Body of pancreas (tissue), 4 donors: ENCODE measurements around the gene MORC2. TPM values are rescaled to one million over a fixed set of nuclear protein-coding genes. Genes with fewer than 3 reads are reported as not detected.

Source experiments
- ATAC-seq: fragments of 150-250 bp; one replicate; pipeline ENCODE4 v1.9.1; 2016
- DNase-seq, 4 donors: peaks; one replicate each; pipeline ENCODE4 v3.0.0-alpha.2; 2019
- H3K27ac ChIP-seq, 4 donors: fragments of 200-600 bp; sonication (generic); 1 replicate in 3 of 4; 2 replicates in 1 of 4; pipeline versions ENCODE4 v1.5.1 to v1.6.1; 2016 to 2019; ENCODE audit warnings: mild to moderate bottlenecking in 1 of 4, mixed read lengths in 1 of 4, moderate library complexity in 1 of 4
- H3K27me3 ChIP-seq, 2 donors: fragments of 200-600 bp; sonication (generic); one replicate each; pipeline ENCODE4 v1.6.0; 2016; ENCODE audit warnings: mild to moderate bottlenecking in 1 of 2
- H3K36me3 ChIP-seq, 2 donors: fragments of 200-600 bp; sonication (generic); replicated peaks in 1 of 2; 2 replicates each; pipeline ENCODE4 v1.5.1; 2016; ENCODE audit warnings: low read depth in 2 of 2; ENCODE audit not compliant: insufficient read depth in 1 of 2
- H3K4me1 ChIP-seq: fragments of 200-600 bp; sonication (generic); one replicate; pipeline ENCODE4 v1.6.0; 2016
- H3K4me3 ChIP-seq, 2 donors: fragments of 200-600 bp; sonication (generic); 1 replicate in 1 of 2; 2 replicates in 1 of 2; pipeline ENCODE4 v1.5.1; 2016 to 2019
- H3K9me3 ChIP-seq, 3 donors: fragments of 200-600 bp; sonication (generic); 1 replicate in 2 of 3; 2 replicates in 1 of 3; pipeline ENCODE4 v1.5.1; 2016
- CTCF ChIP-seq, 7 experiments: fragments of 450-650 bp in 4 of 7; fragments of 200-600 bp in 3 of 7; sonication (generic) in 3 of 7; IDR thresholded peaks; one replicate each; pipeline ENCODE4 v1.5.1; 2016 to 2019; ENCODE audit warnings: antibody characterized with exemption in 7 of 7
- POLR2A ChIP-seq, 3 donors: fragments of 450-650 bp; IDR thresholded peaks; one replicate each; pipeline ENCODE4 v1.6.1; 2016; ENCODE audit warnings: antibody characterized with exemption in 3 of 3, mild to moderate bottlenecking in 2 of 3
- WGBS, 2 donors: methylation state at CpG; one replicate each; pipeline ENCODE4 v1.1.5; 2017; 5-methylcytosine and 5-hydroxymethylcytosine counted together
- intact Hi-C: fragments of 100-400 bp; cut with DNase I; formaldehyde crosslinking; loops from one replicate; pipeline ENCODE4 v1.15.1; 2023
- total RNA-seq, 2 donors: library from RNA; depleted of rRNA; stranded (reverse); fragments of >200 nt; gene quantifications; one replicate each; pipeline ENCODE4 v1.1.0, GENCODE V29; 2016

Gene MORC2
- total RNA-seq, 2 donors from 2014 or later = 9.1 to 13.5 TPM

- no peaks in the 10 kb centered on the region for H3K36me3 ChIP-seq
- ATAC-seq = no peak
- no peak overlapping the region for H3K4me3 ChIP-seq
- no peaks in the 10 kb centered on the region for H3K9me3 ChIP-seq
- WGBS, 2 donors = 68 to 78% methylated on average over 4 of the region's 4 CpGs
- no peak for TF ChIP-seq POLR2A (IDR thresholded peaks at IDR 0.05)
- H3K4me1 ChIP-seq = peaks cover 31% of the 10 kb centered on the region
- H3K27ac ChIP-seq = no peak overlapping the region
- H3K27me3 ChIP-seq = no peaks in the 10 kb centered on the region
- no peak for DNase-seq
- intact Hi-C loops = no loop called here
Observed at GRCh38 chr22:30964858-30965257, 3.7 kb downstream of the MORC2 start.

- intact Hi-C loops = no loop called here
- Histone ChIP-seq H3K27ac (no peak overlapping the region), H3K36me3 (peaks cover 0 to 4% of the 10 kb centered on the region in 2 donors), H3K4me1 (no peaks in the 10 kb centered on the region), H3K9me3 (no peaks in the 10 kb centered on the region), H3K4me3 (no peak overlapping the region), H3K27me3 (no peaks in the 10 kb centered on the region)
- no peak for ATAC-seq
- 88 to 91% methylated on average over 4 of the region's 4 CpGs for WGBS, 2 donors
- no peak for DNase-seq
- TF ChIP-seq CTCF (IDR thresholded peaks at IDR 0.05) = no peak
- TF ChIP-seq POLR2A (IDR thresholded peaks at IDR 0.05) = no peak
Observed at GRCh38 chr22:30955153-30955552, 13.4 kb downstream of the MORC2 start.

- 87 to 96% methylated on average over 2 of the region's 2 CpGs for WGBS, 2 donors
- DNase-seq = no peak
- H3K36me3 ChIP-seq = peaks cover 0 to 11% of the 10 kb centered on the region in 2 donors
- no peak for ATAC-seq
- no peaks in the 10 kb centered on the region for H3K27me3 ChIP-seq
- intact Hi-C loops = no loop called here
- H3K4me1 ChIP-seq = no peaks in the 10 kb centered on the region
- H3K27ac ChIP-seq = no peak overlapping the region
- no peak overlapping the region for H3K4me3 ChIP-seq
- no peak for TF ChIP-seq CTCF (IDR thresholded peaks at IDR 0.05)
- TF ChIP-seq POLR2A (IDR thresholded peaks at IDR 0.05) = no peak
- no peaks in the 10 kb centered on the region for H3K9me3 ChIP-seq
Observed at GRCh38 chr22:30953206-30953605, 15.4 kb downstream of the MORC2 start.

- no peak for TF ChIP-seq CTCF (IDR thresholded peaks at IDR 0.05)
- no peak for TF ChIP-seq POLR2A (IDR thresholded peaks at IDR 0.05)
- no peak overlapping the region for H3K4me3 ChIP-seq
- H3K27me3 ChIP-seq = no peaks in the 10 kb centered on the region
- no peak for DNase-seq
- no peak overlapping the region for H3K27ac ChIP-seq
- 68 to 71% methylated on average over 7 of the region's 7 CpGs for WGBS, 2 donors
- no peak for ATAC-seq
- H3K9me3 ChIP-seq = no peaks in the 10 kb centered on the region
- peaks cover 7 to 23% of the 10 kb centered on the region in 2 donors for H3K36me3 ChIP-seq
- intact Hi-C loops = loop anchor here (10.0 kb wide), 1 partner anchor 195 kb away; the partner anchor contains the start of gene PLA2G3
- no peaks in the 10 kb centered on the region for H3K4me1 ChIP-seq
Observed at GRCh38 chr22:30949934-30950660, 18.5 kb downstream of the MORC2 start.

- intact Hi-C loops = loop anchor here (10.0 kb wide), 1 partner anchor 196 kb away; the partner anchor contains the start of gene PLA2G3
- H3K9me3 ChIP-seq = no peaks in the 10 kb centered on the region
- no peak for ATAC-seq
- H3K27ac ChIP-seq = no peak overlapping the region
- H3K36me3 ChIP-seq = peaks cover 7 to 28% of the 10 kb centered on the region in 2 donors
- H3K4me3 ChIP-seq = no peak overlapping the region
- TF ChIP-seq CTCF (IDR thresholded peaks at IDR 0.05) (no peak), POLR2A (IDR thresholded peaks at IDR 0.05) (no peak)
- H3K27me3 ChIP-seq = no peaks in the 10 kb centered on the region
- WGBS, 2 donors = 73% methylated on average over 2 to 3 of the region's 3 CpGs
- H3K4me1 ChIP-seq = no peaks in the 10 kb centered on the region
- no peak for DNase-seq
Observed at GRCh38 chr22:30948930-30949342, 19.6 kb downstream of the MORC2 start.
